Neural cell (in vitro differentiated cells): Measurements from ENCODE around the gene CHPF2. TPM values are rescaled to one million over a fixed set of nuclear protein-coding genes. Genes with fewer than 3 reads are reported as not detected.

Experiments
- H2AFZ ChIP-seq: fragments of 200-600, 300-800 bp; sonication (generic), shearing (Covaris generic); 2 replicates; pipeline ENCODE4 v1.6.0; 2014; ENCODE audit warnings: low read depth, mild to moderate bottlenecking, antibody characterized with exemption, low read length, moderate library complexity
- H3F3A ChIP-seq: fragments of 200-600 bp; shearing (Covaris generic); 2 replicates; pipeline ENCODE4 v1.6.1; 2016; ENCODE audit warnings: mild to moderate bottlenecking, moderate library complexity, mixed read lengths, antibody characterized with exemption, low read length; ENCODE audit not compliant: insufficient read depth, poor library complexity, severe bottlenecking
- H3K27ac ChIP-seq: fragments of 200-600, 300-800 bp; sonication (generic), shearing (Covaris generic); 2 replicates; pipeline ENCODE4 v1.5.1; 2014; ENCODE audit warnings: mild to moderate bottlenecking, low read length, moderate library complexity
- H3K27me3 ChIP-seq: fragments of 300-800, 200-600 bp; sonication (generic), shearing (Covaris generic); 2 replicates; pipeline ENCODE4 v1.6.0; 2014; ENCODE audit warnings: mild to moderate bottlenecking, low read depth, low read length, moderate library complexity; ENCODE audit not compliant: insufficient read depth
- H3K36me3 ChIP-seq: fragments of 300-800, 200-600 bp; sonication (generic), shearing (Covaris generic); 2 replicates; pipeline ENCODE4 v1.5.1; 2014; ENCODE audit warnings: mild to moderate bottlenecking, antibody characterized with exemption, low read length, moderate library complexity; ENCODE audit not compliant: insufficient read depth
- H3K4me2 ChIP-seq: fragments of 300-800, 200-600 bp; sonication (generic), shearing (Covaris generic); 2 replicates; pipeline ENCODE4 v1.6.0; 2014; ENCODE audit warnings: mild to moderate bottlenecking, low read length
- H3K4me3 ChIP-seq: fragments of 300-800, 200-600 bp; sonication (generic), shearing (Covaris generic); 2 replicates; pipeline ENCODE4 v1.5.1; 2014; ENCODE audit warnings: mild to moderate bottlenecking, low read length, moderate library complexity
- H3K79me2 ChIP-seq: fragments of 200-600 bp; shearing (Covaris generic); replicated peaks from 2 replicates; pipeline ENCODE4 v1.6.0; 2014; ENCODE audit warnings: mild to moderate bottlenecking, low read length, moderate library complexity; ENCODE audit not compliant: insufficient read depth
- H3K9ac ChIP-seq: fragments of 300-800, 200-600 bp; sonication (generic), shearing (Covaris generic); 2 replicates; pipeline ENCODE4 v1.6.1; 2016; ENCODE audit warnings: mild to moderate bottlenecking, low read length, mixed read lengths
- H3K9me2 ChIP-seq: fragments of 200-600 bp; shearing (Covaris generic); 2 replicates; pipeline ENCODE4 v1.6.1; 2016; ENCODE audit warnings: mild to moderate bottlenecking, low read length, mixed read lengths; ENCODE audit not compliant: insufficient read depth
- H3K9me3 ChIP-seq: fragments of 200-600, 300-800 bp; sonication (generic), shearing (Covaris generic); 2 replicates; pipeline ENCODE4 v1.6.1; 2016; ENCODE audit warnings: mild to moderate bottlenecking, mixed run types, low read length, moderate library complexity, mixed read lengths
- H4K20me1 ChIP-seq: fragments of 200-600 bp; shearing (Covaris generic); 2 replicates; pipeline ENCODE4 v1.6.1; 2016; ENCODE audit warnings: mild to moderate bottlenecking, mixed run types; ENCODE audit not compliant: insufficient read depth
- EP300 ChIP-seq: fragments of 450-650 bp; conservative IDR thresholded peaks from 2 replicates; pipeline ENCODE4 v1.6.1; 2014; ENCODE audit warnings: antibody characterized with exemption, mild to moderate bottlenecking, moderate library complexity; ENCODE audit not compliant: poor library complexity, severe bottlenecking
- EZH2 ChIP-seq: fragments of 200-600, 300-800 bp; shearing (Covaris generic), sonication (generic); IDR thresholded peaks from 2 replicates; pipeline ENCODE4 v1.6.1; 2014; ENCODE audit warnings: antibody characterized with exemption, low read length, borderline replicate concordance, mild to moderate bottlenecking; ENCODE audit not compliant: insufficient read depth, poor library complexity, severe bottlenecking
- MXI1 ChIP-seq: fragments of 450-650 bp; conservative IDR thresholded peaks from 2 replicates; pipeline ENCODE4 v1.6.1; 2014; ENCODE audit warnings: antibody characterized with exemption, mild to moderate bottlenecking; ENCODE audit not compliant: poor library complexity, severe bottlenecking
- POLR2AphosphoS5 ChIP-seq: IDR thresholded peaks from 2 replicates; pipeline ENCODE4 v1.6.1; 2012
- RAD21 ChIP-seq: fragments of 450-650 bp; conservative IDR thresholded peaks from 2 replicates; pipeline ENCODE4 v1.6.1; 2014; ENCODE audit warnings: antibody characterized with exemption, mild to moderate bottlenecking, moderate library complexity
- SMC3 ChIP-seq: fragments of 450-650 bp; conservative IDR thresholded peaks from 2 replicates; pipeline ENCODE4 v1.6.1; 2014; ENCODE audit warnings: antibody characterized with exemption, mild to moderate bottlenecking, moderate library complexity; ENCODE audit not compliant: poor library complexity
- TAF1 ChIP-seq: IDR thresholded peaks from 2 replicates; pipeline ENCODE4 v1.6.1; 2012; ENCODE audit warnings: low read depth
- polyA plus RNA-seq: library from polyadenylated mRNA; depleted of rRNA; stranded (reverse); fragments of >200 nt; gene quantifications from 2 replicates; pipeline ENCODE4 v1.2.3, GENCODE V29; 2014
- TF ChIP-seq, protein P1 (sequence below): IDR thresholded peaks from 2 replicates; pipeline ENCODE4 v1.6.1; 2012; ENCODE audit warnings: borderline replicate concordance
- TF ChIP-seq, protein P2 (sequence below): fragments of 450-650 bp; IDR thresholded peaks from 2 replicates; pipeline ENCODE4 v1.5.1; 2014; ENCODE audit warnings: antibody characterized with exemption, mild to moderate bottlenecking, moderate library complexity; ENCODE audit not compliant: poor library complexity, severe bottlenecking

CHPF2 gene
- polyA plus RNA-seq, 1 donor from 2014 or later, result 22.5 TPM

DNA sequence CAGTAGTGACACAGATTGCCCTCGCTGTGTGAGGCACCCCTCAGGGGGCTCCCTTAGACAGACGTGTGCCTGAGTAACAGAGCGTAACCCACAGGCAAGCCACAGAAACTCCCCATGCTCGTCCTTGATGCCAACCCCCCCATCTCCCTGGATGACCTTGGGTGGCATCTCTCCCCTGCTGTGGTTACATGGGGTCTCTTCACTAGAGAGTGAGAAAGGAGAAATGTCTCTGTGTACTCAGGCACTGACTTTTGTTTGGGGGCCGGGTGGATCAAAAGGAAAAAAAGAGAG, 44.1 kb upstream of the CHPF2 start:
- Histone ChIP-seq H3K4me3 (no peak overlapping the region), H3K9me2 (no peaks in the 10 kb centered on the region), H3K36me3 (no peaks in the 10 kb centered on the region), H3K79me2 (no peaks in the 10 kb centered on the region), H3K9me3 (no peaks in the 10 kb centered on the region), H3F3A (no peaks in the 10 kb centered on the region), H3K27me3 (no peaks in the 10 kb centered on the region), H3K27ac (no peak overlapping the region), H4K20me1 (no peaks in the 10 kb centered on the region), H3K4me2 (no peak overlapping the region), H3K9ac (no peak overlapping the region), H2AFZ (no peak overlapping the region)
- TF ChIP-seq MXI1 (no peak), SMC3 (no peak), RAD21 (no peak), EZH2 (no peak), POLR2AphosphoS5 (no peak), EP300 (no peak), TAF1 (no peak)
- TF ChIP-seq, protein P1, sequence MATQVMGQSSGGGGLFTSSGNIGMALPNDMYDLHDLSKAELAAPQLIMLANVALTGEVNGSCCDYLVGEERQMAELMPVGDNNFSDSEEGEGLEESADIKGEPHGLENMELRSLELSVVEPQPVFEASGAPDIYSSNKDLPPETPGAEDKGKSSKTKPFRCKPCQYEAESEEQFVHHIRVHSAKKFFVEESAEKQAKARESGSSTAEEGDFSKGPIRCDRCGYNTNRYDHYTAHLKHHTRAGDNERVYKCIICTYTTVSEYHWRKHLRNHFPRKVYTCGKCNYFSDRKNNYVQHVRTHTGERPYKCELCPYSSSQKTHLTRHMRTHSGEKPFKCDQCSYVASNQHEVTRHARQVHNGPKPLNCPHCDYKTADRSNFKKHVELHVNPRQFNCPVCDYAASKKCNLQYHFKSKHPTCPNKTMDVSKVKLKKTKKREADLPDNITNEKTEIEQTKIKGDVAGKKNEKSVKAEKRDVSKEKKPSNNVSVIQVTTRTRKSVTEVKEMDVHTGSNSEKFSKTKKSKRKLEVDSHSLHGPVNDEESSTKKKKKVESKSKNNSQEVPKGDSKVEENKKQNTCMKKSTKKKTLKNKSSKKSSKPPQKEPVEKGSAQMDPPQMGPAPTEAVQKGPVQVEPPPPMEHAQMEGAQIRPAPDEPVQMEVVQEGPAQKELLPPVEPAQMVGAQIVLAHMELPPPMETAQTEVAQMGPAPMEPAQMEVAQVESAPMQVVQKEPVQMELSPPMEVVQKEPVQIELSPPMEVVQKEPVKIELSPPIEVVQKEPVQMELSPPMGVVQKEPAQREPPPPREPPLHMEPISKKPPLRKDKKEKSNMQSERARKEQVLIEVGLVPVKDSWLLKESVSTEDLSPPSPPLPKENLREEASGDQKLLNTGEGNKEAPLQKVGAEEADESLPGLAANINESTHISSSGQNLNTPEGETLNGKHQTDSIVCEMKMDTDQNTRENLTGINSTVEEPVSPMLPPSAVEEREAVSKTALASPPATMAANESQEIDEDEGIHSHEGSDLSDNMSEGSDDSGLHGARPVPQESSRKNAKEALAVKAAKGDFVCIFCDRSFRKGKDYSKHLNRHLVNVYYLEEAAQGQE, result no peak
- TF ChIP-seq, protein P2, sequence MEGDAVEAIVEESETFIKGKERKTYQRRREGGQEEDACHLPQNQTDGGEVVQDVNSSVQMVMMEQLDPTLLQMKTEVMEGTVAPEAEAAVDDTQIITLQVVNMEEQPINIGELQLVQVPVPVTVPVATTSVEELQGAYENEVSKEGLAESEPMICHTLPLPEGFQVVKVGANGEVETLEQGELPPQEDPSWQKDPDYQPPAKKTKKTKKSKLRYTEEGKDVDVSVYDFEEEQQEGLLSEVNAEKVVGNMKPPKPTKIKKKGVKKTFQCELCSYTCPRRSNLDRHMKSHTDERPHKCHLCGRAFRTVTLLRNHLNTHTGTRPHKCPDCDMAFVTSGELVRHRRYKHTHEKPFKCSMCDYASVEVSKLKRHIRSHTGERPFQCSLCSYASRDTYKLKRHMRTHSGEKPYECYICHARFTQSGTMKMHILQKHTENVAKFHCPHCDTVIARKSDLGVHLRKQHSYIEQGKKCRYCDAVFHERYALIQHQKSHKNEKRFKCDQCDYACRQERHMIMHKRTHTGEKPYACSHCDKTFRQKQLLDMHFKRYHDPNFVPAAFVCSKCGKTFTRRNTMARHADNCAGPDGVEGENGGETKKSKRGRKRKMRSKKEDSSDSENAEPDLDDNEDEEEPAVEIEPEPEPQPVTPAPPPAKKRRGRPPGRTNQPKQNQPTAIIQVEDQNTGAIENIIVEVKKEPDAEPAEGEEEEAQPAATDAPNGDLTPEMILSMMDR, result no peak

DNA sequence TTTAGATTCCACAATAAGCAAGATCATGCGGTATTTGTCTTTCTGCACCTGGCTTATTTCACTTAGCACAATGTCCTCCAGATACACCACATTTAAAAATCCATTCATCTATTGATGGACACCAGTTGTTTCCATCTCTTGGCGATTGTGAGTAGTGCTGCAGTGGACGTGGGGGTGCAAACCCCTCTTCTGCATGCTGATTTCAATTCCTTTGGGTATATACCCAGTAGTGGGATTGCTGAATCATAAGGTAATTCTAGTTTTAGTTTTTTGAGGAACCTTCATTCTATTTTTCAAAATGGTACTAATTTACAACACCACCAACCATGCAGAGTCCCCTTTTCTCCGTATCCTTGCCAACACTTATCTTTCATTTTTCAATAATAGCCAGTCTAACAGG, 43.2 kb upstream of the CHPF2 start:
- no peaks in the 10 kb centered on the region for H3K9me3 ChIP-seq
- no peak overlapping the region for H3K9ac ChIP-seq
- H3K4me2 ChIP-seq, result no peak overlapping the region
- H3K27me3 ChIP-seq, result no peaks in the 10 kb centered on the region
- no peak overlapping the region for H3K4me3 ChIP-seq
- H3K36me3 ChIP-seq, result no peaks in the 10 kb centered on the region
- H4K20me1 ChIP-seq, result no peaks in the 10 kb centered on the region
- TF ChIP-seq POLR2AphosphoS5 (no peak), MXI1 (no peak), TAF1 (no peak), SMC3 (no peak), EZH2 (no peak), RAD21 (no peak), EP300 (no peak)
- TF ChIP-seq, protein P2, result no peak
- TF ChIP-seq, protein P1, result no peak
- no peaks in the 10 kb centered on the region for H3F3A ChIP-seq
- H3K9me2 ChIP-seq, result no peaks in the 10 kb centered on the region
- H3K27ac ChIP-seq, result no peak overlapping the region
- H3K79me2 ChIP-seq, result no peaks in the 10 kb centered on the region
- H2AFZ ChIP-seq, result no peak overlapping the region
